Vagina (tissue), 2 donors: ENCODE results near the gene ZSCAN21.

Source experiments
- CTCF ChIP-seq, 3 experiments: fragments of 450-650 bp in 2 of 3; fragments of 200-600 bp in 1 of 3; sonication (generic) in 1 of 3; IDR thresholded peaks; one replicate each; pipeline ENCODE4 v1.5.1; 2017 to 2019; ENCODE audit warnings: antibody characterized with exemption in 3 of 3, mild to moderate bottlenecking in 2 of 3, moderate library complexity in 2 of 3
- POLR2A ChIP-seq, 2 donors: fragments of 450-650 bp; IDR thresholded peaks; one replicate each; pipeline ENCODE4 v1.6.1; 2017; ENCODE audit warnings: antibody characterized with exemption in 2 of 2, mild to moderate bottlenecking in 2 of 2, moderate library complexity in 2 of 2
- POLR2AphosphoS5 ChIP-seq, 2 donors: sonication (generic); formaldehyde crosslinking; IDR thresholded peaks; one replicate each; pipeline ENCODE4 v1.9.0; 2017; ENCODE audit warnings: antibody characterized with exemption in 2 of 2, mild to moderate bottlenecking in 2 of 2, low read depth in 1 of 2; ENCODE audit not compliant: insufficient read depth in 1 of 2

DNA sequence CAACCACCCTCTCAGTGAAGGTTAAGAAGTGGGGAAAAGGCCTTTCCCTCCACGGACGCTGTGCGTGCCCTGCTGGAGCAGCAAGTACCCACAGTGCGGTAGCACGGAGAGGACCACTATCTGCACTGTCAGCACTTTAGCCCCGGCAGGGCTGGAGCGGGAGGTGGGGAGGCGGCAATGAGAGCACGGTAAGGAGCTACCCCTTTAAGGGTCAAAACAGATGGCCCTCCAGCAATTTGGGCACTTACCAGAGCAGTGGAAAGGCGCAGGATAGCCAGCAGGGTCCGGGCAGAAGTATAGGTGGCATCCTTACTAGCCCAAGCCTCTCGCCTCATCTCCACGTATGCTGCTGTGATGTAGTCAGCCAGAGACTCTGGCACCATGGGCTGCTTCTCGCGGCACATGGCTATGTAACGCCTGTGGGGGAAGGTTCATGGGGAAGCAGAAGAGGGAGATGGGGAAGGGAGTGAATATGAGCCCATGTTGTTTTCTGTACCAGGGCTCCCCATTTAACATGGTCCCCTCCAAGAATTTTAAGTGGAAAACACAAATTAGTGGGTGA is 44.4 kb downstream of the ZSCAN21 start:
- TF ChIP-seq CTCF (IDR thresholded peaks at IDR 0.05) (no peak), POLR2A (IDR thresholded peaks at IDR 0.05) (no peak), POLR2AphosphoS5 (IDR thresholded peaks at IDR 0.05; ENCODE audit: insufficient read depth in 1 of 2, low read depth in 1 of 2) (no peak)
